ENCODE results near the gene MPIG6B. TPM values are rescaled to one million over a fixed set of nuclear protein-coding genes. Genes with fewer than 3 reads are reported as not detected.
"Not testable (repeated sequence)": the region's sequence is repeated elsewhere in the genome, so short reads cannot be mapped to it uniquely, and the experiment has no call there.

MPIG6B gene
- total RNA-seq, 1 donor from 2014 or later, result not detected

DNA sequence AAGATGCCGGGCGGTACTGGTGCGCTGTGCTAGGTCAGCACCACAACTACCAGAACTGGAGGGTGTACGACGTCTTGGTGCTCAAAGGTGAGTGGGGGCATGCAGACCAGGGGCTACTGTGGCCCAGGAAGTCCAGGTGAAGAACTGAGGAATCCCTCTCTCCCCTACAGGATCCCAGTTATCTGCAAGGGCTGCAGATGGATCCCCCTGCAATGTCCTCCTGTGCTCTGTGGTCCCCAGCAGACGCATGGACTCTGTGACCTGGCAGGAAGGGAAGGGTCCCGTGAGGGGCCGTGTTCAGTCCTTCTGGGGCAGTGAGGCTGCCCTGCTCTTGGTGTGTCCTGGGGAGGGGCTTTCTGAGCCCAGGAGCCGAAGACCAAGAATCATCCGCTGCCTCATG lies 15.5 kb upstream of the MPIG6B start:
- peaks cover 3% of the 10 kb centered on the region for H3K79me2 ChIP-seq (ENCODE audit: insufficient read depth, low read length)
- no peak overlapping the region for H3K4me2 ChIP-seq (ENCODE audit: low read length)
- H3K9me3 Mint-ChIP-seq (ENCODE audit: unreplicated experiment), result no peaks in the 10 kb centered on the region
- H3K36me3 Mint-ChIP-seq (ENCODE audit: low read depth, unreplicated experiment), result peaks cover 2% of the 10 kb centered on the region
- H3K27me3 ChIP-seq (ENCODE audit: insufficient read depth, low read length), result peaks cover 2% of the 10 kb centered on the region
- H3K27me3 Mint-ChIP-seq (ENCODE audit: low read depth, unreplicated experiment), result peaks cover 18% of the 10 kb centered on the region
- DNase-seq (ENCODE audit: low read depth) (no peak), FAIRE-seq (no peak)
- H3K9me3 ChIP-seq (ENCODE audit: insufficient read depth, low read depth, low read length), result no peaks in the 10 kb centered on the region
- H3K4me3 ChIP-seq (ENCODE audit: insufficient read depth, low read depth, low read length), result no peak overlapping the region
- peaks cover 3% of the 10 kb centered on the region for H3K4me1 Mint-ChIP-seq (ENCODE audit: low read depth, unreplicated experiment)
- no peaks in the 10 kb centered on the region for H4K20me1 ChIP-seq (ENCODE audit: insufficient read depth, low read length)
- no peak overlapping the region for H3K9ac ChIP-seq (ENCODE audit: low read length)
- H3K36me3 ChIP-seq (ENCODE audit: insufficient read depth, low read length), result no peaks in the 10 kb centered on the region
- H3K4me1 ChIP-seq (ENCODE audit: insufficient read depth, low read length), result peaks cover 6% of the 10 kb centered on the region
- H3K4me3 Mint-ChIP-seq (ENCODE audit: unreplicated experiment), result no peak overlapping the region
- TF ChIP-seq CTCF (IDR thresholded peaks at IDR 0.05; ENCODE audit: insufficient read depth, low read depth, low read length) (no peak), EZH2 (IDR thresholded peaks at IDR 0.05; ENCODE audit: insufficient read depth, low read length) (no peak)
- H3K27ac Mint-ChIP-seq (ENCODE audit: unreplicated experiment), result no peak overlapping the region
- no peak overlapping the region for H2AFZ ChIP-seq (ENCODE audit: low read depth, low read length)
- H3K27ac ChIP-seq (ENCODE audit: low read depth, low read length), result no peak overlapping the region

DNA sequence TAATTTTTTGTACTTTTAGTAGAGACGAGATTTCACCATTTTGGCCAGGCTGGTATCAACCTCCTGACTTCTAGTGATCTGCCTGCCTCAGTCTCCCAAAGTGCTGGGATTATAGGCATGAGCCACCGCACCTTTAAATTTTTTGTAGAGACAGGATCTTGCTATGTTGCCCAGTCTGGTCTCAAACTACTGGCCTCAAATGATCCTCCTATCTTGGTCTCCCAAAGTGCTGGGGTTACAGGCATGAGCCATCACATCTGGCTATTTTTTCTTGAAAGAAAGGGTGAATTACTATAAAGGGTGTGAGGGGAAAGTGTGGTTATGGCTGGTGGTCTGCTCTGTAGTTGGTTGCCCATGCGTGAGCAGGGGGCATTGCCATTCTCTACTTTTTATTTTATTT lies 14.9 kb upstream of the MPIG6B start:
- Mint-ChIP-seq H3K4me1 (ENCODE audit: low read depth, unreplicated experiment) (peaks cover 2% of the 10 kb centered on the region), H3K36me3 (ENCODE audit: low read depth, unreplicated experiment) (peaks cover 2% of the 10 kb centered on the region), H3K27ac (ENCODE audit: unreplicated experiment) (no peak overlapping the region), H3K4me3 (ENCODE audit: unreplicated experiment) (no peak overlapping the region), H3K9me3 (ENCODE audit: unreplicated experiment) (no peaks in the 10 kb centered on the region), H3K27me3 (ENCODE audit: low read depth, unreplicated experiment) (peaks cover 20% of the 10 kb centered on the region)
- Histone ChIP-seq H2AFZ (ENCODE audit: low read depth, low read length) (no peak overlapping the region), H3K27ac (ENCODE audit: low read depth, low read length) (no peak overlapping the region), H3K9me3 (ENCODE audit: insufficient read depth, low read depth, low read length) (no peaks in the 10 kb centered on the region), H3K36me3 (ENCODE audit: insufficient read depth, low read length) (no peaks in the 10 kb centered on the region), H3K4me1 (ENCODE audit: insufficient read depth, low read length) (peaks cover 6% of the 10 kb centered on the region), H3K79me2 (ENCODE audit: insufficient read depth, low read length) (no peaks in the 10 kb centered on the region), H3K9ac (ENCODE audit: low read length) (no peak overlapping the region), H3K4me3 (ENCODE audit: insufficient read depth, low read depth, low read length) (no peak overlapping the region), H4K20me1 (ENCODE audit: insufficient read depth, low read length) (no peaks in the 10 kb centered on the region), H3K27me3 (ENCODE audit: insufficient read depth, low read length) (peaks cover 2% of the 10 kb centered on the region), H3K4me2 (ENCODE audit: low read length) (no peak overlapping the region)
- FAIRE-seq, result no peak
- no peak for DNase-seq (ENCODE audit: low read depth)
- no peak for TF ChIP-seq CTCF (IDR thresholded peaks at IDR 0.05; ENCODE audit: insufficient read depth, low read depth, low read length)

- H3K9me3 Mint-ChIP-seq (ENCODE audit: unreplicated experiment), result not testable (repeated sequence)
Measured at GRCh38 chr6:31709157-31709556, 14.0 kb upstream of the MPIG6B start.

More at GRCh38 chr6:31709157-31709556, 14.0 kb upstream of the MPIG6B start:
- not testable (repeated sequence) for H3K27ac Mint-ChIP-seq (ENCODE audit: unreplicated experiment); FAIRE-seq; H3K9ac ChIP-seq (ENCODE audit: low read length); H3K27me3 ChIP-seq (ENCODE audit: insufficient read depth, low read length); H2AFZ ChIP-seq (ENCODE audit: low read depth, low read length); H3K4me3 ChIP-seq (ENCODE audit: insufficient read depth, low read depth, low read length); H3K4me2 ChIP-seq (ENCODE audit: low read length); H3K79me2 ChIP-seq (ENCODE audit: insufficient read depth, low read length); H3K36me3 ChIP-seq (ENCODE audit: insufficient read depth, low read length); H3K36me3 Mint-ChIP-seq (ENCODE audit: low read depth, unreplicated experiment); H3K4me3 Mint-ChIP-seq (ENCODE audit: unreplicated experiment); DNase-seq (ENCODE audit: low read depth); H3K4me1 ChIP-seq (ENCODE audit: insufficient read depth, low read length); H3K27ac ChIP-seq (ENCODE audit: low read depth, low read length); H3K9me3 ChIP-seq (ENCODE audit: insufficient read depth, low read depth, low read length); H3K4me1 Mint-ChIP-seq (ENCODE audit: low read depth, unreplicated experiment); H4K20me1 ChIP-seq (ENCODE audit: insufficient read depth, low read length)
- H3K27me3 Mint-ChIP-seq (ENCODE audit: low read depth, unreplicated experiment), result peaks cover 20% of the 10 kb centered on the region
